ENCODE measurements around the gene ST8SIA6.
"Not testable (repeated sequence)": the region's sequence is repeated elsewhere in the genome, so short reads cannot be mapped to it uniquely, and the experiment has no call there.

The ST8SIA6 gene

GRCh38 chr10:17343118-17343517 lies 111.3 kb downstream of the ST8SIA6 start:
- no peak for DNase-seq (ENCODE audit: low spot score)

GRCh38 chr10:17340144-17340829 lies 114.1 kb downstream of the ST8SIA6 start:
- no peak for DNase-seq (ENCODE audit: low spot score)

GRCh38 chr10:17335065-17335464 lies 119.3 kb downstream of the ST8SIA6 start:
- DNase-seq (ENCODE audit: low spot score): peak; percentile 44

DNA sequence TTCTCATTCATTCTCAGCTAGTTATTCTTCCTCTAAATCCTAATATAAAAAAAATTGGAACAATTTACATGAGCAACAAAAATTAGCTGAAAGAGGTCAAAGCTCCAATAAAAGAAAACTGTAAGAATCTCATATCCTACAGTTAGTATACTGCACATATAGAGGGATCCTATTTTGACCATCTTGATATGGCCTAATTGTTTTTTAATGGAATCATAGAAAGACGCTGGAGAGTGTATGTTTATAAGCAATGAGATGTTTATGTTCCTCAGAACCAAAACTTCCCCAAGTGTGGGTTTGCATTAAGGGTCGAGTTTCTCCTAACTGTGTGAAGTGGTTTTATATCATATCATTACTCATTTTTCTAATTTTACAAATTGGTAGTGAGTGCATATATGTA lies 123.9 kb downstream of the ST8SIA6 start:
- no peak for DNase-seq (ENCODE audit: low spot score)

- no peak for DNase-seq (ENCODE audit: low spot score)
Measured at GRCh38 chr10:17326377-17326776, 128.0 kb downstream of the ST8SIA6 start.

GRCh38 chr10:17321957-17322356 lies 132.4 kb downstream of the ST8SIA6 start:
- DNase-seq (ENCODE audit: low spot score): not testable (repeated sequence)

DNA sequence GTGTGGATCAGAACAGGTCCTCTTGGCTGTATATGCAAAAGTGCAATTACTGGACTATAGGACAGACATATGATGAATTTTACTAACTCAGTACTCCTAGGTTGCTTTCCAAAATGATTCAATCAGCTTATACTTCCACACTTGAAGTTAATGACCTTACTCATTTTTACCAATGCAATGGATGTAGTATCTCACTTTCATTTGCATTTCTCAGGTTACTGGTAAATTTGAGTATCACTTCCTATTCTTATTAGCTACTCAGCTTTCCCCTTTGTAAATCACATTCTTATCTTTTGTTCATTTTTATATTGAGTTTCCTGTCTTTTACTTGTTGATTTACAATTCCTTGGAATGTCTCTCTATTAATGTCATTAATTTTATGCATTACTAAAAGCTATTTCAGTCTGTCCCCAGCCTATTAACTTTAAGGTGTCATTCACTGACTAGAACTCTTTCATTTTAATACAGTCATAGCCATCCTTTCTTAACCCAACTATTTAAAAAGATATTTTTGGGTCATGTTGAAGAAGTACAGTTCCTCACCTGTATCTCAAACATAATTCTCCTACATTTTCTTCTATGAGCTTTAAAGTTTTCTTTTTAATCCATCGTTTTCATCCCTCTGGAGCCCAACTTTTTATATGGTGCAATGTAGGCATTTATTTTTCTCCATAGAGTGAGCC lies 137.8 kb downstream of the ST8SIA6 start:
- no peak for DNase-seq (ENCODE audit: low spot score)

- DNase-seq (ENCODE audit: low spot score): no peak
Measured at GRCh38 chr10:17309435-17309834, 145.0 kb downstream of the ST8SIA6 start.

DNA sequence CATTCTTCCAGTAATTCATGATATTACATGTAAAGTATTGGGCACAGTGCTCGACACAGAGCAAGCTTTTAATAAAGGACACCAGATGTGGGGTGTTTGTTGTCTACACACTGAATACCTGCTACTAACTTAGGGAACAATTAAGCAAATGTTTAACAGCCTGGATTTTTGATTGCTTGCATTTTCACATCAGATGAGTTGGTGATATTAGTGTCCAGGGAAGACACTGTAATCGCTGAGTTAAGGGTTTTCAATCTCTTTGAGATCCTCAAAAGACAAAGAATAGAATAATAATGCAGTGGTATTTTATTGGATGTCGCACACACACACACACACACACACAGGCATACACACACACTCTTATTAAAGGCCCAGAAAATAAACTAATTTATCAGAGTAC lies 147.3 kb downstream of the ST8SIA6 start:
- DNase-seq (ENCODE audit: low spot score): no peak

DNA sequence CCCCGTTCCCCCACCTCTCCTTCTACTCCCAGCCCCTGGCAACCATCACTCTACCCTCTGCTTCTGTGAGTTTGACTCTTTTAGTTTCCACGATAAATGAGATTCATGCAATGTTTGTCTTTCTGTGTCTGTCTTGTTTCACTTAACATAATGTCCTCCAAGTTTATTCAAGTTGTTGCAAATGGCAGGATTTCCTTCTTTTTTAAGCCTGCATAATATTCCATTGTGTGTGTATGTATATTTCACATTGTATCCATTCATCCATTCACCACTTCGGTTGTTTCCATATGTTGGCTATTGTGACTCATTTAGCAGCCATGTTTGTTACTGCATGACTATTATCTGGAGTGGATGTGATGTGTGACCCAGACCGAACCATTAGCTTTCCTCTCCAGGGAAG lies 162.0 kb downstream of the ST8SIA6 start:
- no peak for DNase-seq (ENCODE audit: low spot score)

DNA sequence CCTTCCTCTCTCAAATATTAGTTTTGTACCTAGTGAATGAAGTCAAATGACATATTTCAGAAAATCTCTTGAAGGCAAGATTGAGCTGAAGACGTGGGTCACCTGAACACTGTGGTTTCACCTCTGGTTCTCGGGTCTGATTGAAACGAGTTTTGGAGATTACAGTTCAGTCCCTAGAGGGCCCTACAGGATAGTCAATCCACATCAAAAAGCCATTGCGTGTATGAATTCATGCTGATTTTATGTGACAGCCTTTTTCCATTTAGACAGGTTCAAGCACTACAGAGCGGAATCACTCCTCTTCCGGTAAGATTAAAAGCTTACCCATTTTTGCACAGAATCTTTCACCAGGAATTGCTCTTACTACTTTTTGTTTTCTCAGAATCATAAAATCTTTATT lies 164.2 kb downstream of the ST8SIA6 start:
- peak; percentile 7 for DNase-seq (ENCODE audit: low spot score)

- no peak for DNase-seq (ENCODE audit: low spot score)
Measured at GRCh38 chr10:17289763-17290162, 164.6 kb downstream of the ST8SIA6 start.

DNA sequence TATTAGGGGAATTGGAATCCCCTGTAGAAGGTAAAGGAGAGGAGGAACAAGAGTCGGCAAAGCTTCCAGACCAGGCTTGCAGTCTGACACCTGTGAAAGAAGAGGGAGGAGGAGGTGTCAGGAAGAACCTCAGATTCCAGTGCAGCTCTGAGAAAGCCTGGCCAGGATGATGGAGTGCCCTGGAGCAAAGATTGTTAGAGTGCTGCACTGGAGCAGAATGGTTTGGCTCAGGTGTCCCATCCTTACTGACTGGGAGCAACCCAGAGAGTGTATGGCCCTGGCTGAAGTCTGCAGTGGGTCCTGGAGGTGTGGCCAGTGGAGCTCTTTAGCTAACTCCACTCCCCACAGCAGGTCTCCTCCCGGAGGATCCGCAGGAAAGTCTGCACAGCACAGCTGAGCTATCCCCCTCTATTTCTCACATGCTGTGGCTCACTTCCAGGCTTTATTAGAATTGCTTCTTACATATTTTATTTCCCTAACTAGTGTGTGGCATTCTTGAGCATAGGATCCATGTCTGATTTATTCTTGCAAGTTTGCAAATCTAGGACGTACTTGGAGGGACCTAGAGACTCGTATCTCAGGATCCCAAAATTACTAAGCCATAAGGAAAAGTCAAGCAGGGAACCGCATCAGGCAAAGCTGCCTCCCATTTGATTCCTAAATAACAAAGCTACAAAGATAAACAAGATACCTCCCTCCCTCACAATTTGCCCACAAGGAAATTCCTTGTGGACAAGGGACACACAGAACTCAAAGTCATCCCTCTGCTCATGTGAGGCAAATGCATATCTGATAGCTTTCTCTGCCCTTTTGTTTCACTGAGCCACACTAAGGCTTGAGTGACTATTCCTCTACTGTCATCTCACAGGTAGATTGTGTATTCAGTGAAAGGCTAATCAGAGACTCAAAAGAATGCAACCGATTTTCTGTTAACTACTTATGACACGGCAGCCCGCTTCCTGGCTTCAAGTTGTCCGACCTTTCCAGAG lies 167.5 kb downstream of the ST8SIA6 start:
- no peak for DNase-seq (ENCODE audit: low spot score)

GRCh38 chr10:17282311-17282710 lies 172.1 kb downstream of the ST8SIA6 start:
- no peak for DNase-seq (ENCODE audit: low spot score)

GRCh38 chr10:17278607-17279240 lies 175.7 kb downstream of the ST8SIA6 start:
- no peak for DNase-seq (ENCODE audit: low spot score)

- DNase-seq (ENCODE audit: low spot score): no peak
Measured at GRCh38 chr10:17276756-17277424, 177.5 kb downstream of the ST8SIA6 start.

GRCh38 chr10:17273403-17273802 lies 181.0 kb downstream of the ST8SIA6 start:
- DNase-seq (ENCODE audit: low spot score): peak; percentile 25

DNA sequence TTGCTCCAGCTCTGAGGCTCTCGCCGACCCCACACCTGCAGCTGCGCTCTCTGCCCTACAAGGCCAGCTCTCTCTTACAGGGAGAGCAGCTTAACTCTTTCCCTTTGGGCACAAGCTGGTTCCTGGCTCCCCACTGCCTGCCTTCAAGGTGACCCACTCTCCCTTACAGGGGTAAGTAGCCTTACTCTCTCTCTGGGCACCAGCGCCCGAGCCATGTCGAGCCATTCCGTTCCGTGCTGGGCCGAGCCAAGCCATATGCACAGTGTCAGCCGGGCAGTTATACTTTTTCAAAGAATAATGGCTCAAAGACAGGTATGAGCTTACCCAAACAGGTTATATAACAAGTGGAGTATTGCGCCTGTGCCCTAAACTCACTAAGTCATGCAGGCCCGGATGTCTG lies 181.7 kb downstream of the ST8SIA6 start:
- no peak for DNase-seq (ENCODE audit: low spot score)
